SK-N-SH (cell line): ENCODE results near the gene PCDHGC5.

ENCODE experiments used
- CHD2 ChIP-seq: fragments of 150-350 bp; IDR thresholded peaks from 2 replicates; pipeline ENCODE4 v1.6.1; 2018; ENCODE audit warnings: low read length; ENCODE audit not compliant: partially characterized antibody
- CTCF ChIP-seq: fragments of 200-600 bp; sonication (generic); IDR thresholded peaks from 2 replicates; pipeline ENCODE4 v1.6.1; 2017; ENCODE audit warnings: antibody characterized with exemption, mild to moderate bottlenecking, moderate library complexity
- EP300 ChIP-seq, 2 experiments: IDR thresholded peaks; 2 replicates each; pipeline versions ENCODE4 v1.4.0 to v1.6.1; 2012; ENCODE audit warnings: borderline replicate concordance in 1 of 2, low read depth in 1 of 2, low read length in 1 of 2
- SIN3A ChIP-seq: IDR thresholded peaks from 2 replicates; pipeline ENCODE4 v1.6.1; 2012; ENCODE audit warnings: low read depth, mild to moderate bottlenecking, low read length, moderate library complexity, borderline replicate concordance
- SMC3 ChIP-seq: IDR thresholded peaks from 2 replicates; pipeline ENCODE4 v1.6.1; 2012; ENCODE audit warnings: low read depth, low read length, improper control_type of control experiment
- TF ChIP-seq, protein P1 (sequence below): IDR thresholded peaks from 2 replicates; pipeline ENCODE4 v1.6.1; 2012; ENCODE audit warnings: mild to moderate bottlenecking, low read depth, low read length, moderate library complexity

DNA sequence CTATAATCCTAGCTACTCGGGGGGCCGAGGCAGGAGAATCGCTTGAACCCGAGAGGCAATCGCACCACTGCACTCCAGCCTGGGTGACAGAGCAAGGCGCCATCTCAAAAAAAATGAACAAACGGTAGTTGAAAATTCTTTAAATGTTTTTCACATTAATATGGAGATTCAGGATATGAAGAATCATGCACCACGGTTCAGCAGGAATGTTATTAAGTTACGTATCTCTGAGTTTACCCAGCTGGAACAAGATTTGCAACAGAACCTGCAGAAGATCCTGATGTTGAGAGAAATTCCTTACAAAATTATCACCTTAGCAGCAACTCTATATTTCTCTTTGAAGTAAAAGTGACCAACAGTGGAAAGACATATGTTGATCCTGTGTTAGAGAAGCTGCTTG lies 48.5 kb upstream of the PCDHGC5 start:
- TF ChIP-seq CTCF, result no peak
- TF ChIP-seq, protein P1, sequence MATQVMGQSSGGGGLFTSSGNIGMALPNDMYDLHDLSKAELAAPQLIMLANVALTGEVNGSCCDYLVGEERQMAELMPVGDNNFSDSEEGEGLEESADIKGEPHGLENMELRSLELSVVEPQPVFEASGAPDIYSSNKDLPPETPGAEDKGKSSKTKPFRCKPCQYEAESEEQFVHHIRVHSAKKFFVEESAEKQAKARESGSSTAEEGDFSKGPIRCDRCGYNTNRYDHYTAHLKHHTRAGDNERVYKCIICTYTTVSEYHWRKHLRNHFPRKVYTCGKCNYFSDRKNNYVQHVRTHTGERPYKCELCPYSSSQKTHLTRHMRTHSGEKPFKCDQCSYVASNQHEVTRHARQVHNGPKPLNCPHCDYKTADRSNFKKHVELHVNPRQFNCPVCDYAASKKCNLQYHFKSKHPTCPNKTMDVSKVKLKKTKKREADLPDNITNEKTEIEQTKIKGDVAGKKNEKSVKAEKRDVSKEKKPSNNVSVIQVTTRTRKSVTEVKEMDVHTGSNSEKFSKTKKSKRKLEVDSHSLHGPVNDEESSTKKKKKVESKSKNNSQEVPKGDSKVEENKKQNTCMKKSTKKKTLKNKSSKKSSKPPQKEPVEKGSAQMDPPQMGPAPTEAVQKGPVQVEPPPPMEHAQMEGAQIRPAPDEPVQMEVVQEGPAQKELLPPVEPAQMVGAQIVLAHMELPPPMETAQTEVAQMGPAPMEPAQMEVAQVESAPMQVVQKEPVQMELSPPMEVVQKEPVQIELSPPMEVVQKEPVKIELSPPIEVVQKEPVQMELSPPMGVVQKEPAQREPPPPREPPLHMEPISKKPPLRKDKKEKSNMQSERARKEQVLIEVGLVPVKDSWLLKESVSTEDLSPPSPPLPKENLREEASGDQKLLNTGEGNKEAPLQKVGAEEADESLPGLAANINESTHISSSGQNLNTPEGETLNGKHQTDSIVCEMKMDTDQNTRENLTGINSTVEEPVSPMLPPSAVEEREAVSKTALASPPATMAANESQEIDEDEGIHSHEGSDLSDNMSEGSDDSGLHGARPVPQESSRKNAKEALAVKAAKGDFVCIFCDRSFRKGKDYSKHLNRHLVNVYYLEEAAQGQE, result no peak
- TF ChIP-seq CHD2, result no peak
- no peak for TF ChIP-seq EP300 (IDR thresholded peaks at IDR 0.05; ENCODE audit: borderline replicate concordance in 1 of 2, low read depth in 1 of 2, low read length in 1 of 2)
- no peak for TF ChIP-seq SMC3
- TF ChIP-seq SIN3A, result no peak
